ENCODE data around the gene NDOR1.

Gene NDOR1

GRCh38 chr9:137205126-137206069 is at the start of gene NDOR1, which contains the start of gene TMEM203:
Gene NDOR1 (plus strand): TSS chr9:137205700. CDS start chr9:137205778, 78 bp downstream.
Gene TMEM203 (minus strand): TSS chr9:137205648. CDS start chr9:137205414, 234 bp downstream.
- peak; percentile 93 for DNase-seq

GRCh38 chr9:137156567-137157375 is 48.7 kb upstream of the NDOR1 start:
- peak; percentile 47 for DNase-seq

GRCh38 chr9:137157618-137158415 is 47.7 kb upstream of the NDOR1 start:
- DNase-seq: no peak

GRCh38 chr9:137158625-137159024 is 46.9 kb upstream of the NDOR1 start:
- DNase-seq: peak; percentile 67

- no peak for DNase-seq
Observed at GRCh38 chr9:137159105-137160053, 46.1 kb upstream of the NDOR1 start.

GRCh38 chr9:137160054-137160425 is 45.5 kb upstream of the NDOR1 start:
- no peak for DNase-seq

- peak; percentile 94 for DNase-seq
Observed at GRCh38 chr9:137160716-137161557, 44.6 kb upstream of the NDOR1 start.

GRCh38 chr9:137161558-137162486 is 43.7 kb upstream of the NDOR1 start:
- DNase-seq: peak; percentile 90

GRCh38 chr9:137162505-137163364 is 42.8 kb upstream of the NDOR1 start:
- peak; percentile 90 for DNase-seq

- peak; percentile 55 for DNase-seq
Observed at GRCh38 chr9:137163365-137163715, 42.2 kb upstream of the NDOR1 start.

- DNase-seq: no peak
Observed at GRCh38 chr9:137163805-137164204, 41.7 kb upstream of the NDOR1 start.

- no peak for DNase-seq
Observed at GRCh38 chr9:137164370-137165249, 40.9 kb upstream of the NDOR1 start.

- DNase-seq: no peak
Observed at GRCh38 chr9:137165250-137165836, 40.2 kb upstream of the NDOR1 start.

GRCh38 chr9:137166380-137167229 is 38.9 kb upstream of the NDOR1 start:
- peak; percentile 43 for DNase-seq

GRCh38 chr9:137167277-137167746 is 38.2 kb upstream of the NDOR1 start:
- peak; percentile 78 for DNase-seq
